NCI-H82 (cell line): ENCODE measurements around the gene EHD4.

ENCODE experiments used
- DNase-seq: peaks from one replicate; lab custom pipeline; 2025; lab: John Stamatoyannopoulos, UW

Gene EHD4

DNA sequence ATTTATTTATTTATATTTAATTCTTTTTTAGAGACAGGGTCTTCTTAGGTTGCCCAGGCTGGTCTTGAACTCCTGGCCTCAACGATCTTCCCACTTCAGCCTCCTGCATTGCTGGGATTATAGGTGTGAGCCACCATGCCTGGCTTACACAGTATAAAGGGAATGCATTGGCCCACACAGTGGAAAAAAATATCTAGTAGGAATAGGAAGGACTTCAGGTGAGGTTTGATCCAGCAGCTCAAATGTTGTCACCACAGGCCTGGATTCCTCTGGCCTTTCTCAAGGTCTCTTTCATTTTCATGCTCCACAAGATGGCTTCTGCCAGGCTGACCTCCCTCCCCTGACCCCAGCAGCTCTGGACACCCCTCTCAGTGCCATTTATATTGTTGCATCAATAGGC, 76.4 kb downstream of the EHD4 start:
- no peak for DNase-seq

DNA sequence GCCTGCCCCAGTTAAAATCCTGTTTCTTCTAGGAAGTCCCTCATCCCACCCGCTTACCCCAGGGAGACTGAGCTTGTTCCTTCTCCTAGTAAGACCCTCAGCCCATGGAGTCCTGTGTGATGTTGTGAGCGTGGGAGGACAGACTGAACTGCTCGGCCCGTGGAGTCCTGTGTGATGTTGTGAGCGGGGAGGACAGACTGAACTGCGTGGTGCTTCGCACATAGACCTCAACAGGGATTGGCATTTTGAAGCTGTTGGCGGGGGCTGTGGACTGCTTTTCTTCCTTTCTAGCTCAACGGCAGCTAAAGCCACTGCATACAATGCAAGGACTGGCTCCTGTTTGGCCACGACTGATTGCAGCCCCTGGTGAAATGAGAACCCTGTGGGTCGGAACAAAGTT, 76.9 kb downstream of the EHD4 start:
- no peak for DNase-seq

DNA sequence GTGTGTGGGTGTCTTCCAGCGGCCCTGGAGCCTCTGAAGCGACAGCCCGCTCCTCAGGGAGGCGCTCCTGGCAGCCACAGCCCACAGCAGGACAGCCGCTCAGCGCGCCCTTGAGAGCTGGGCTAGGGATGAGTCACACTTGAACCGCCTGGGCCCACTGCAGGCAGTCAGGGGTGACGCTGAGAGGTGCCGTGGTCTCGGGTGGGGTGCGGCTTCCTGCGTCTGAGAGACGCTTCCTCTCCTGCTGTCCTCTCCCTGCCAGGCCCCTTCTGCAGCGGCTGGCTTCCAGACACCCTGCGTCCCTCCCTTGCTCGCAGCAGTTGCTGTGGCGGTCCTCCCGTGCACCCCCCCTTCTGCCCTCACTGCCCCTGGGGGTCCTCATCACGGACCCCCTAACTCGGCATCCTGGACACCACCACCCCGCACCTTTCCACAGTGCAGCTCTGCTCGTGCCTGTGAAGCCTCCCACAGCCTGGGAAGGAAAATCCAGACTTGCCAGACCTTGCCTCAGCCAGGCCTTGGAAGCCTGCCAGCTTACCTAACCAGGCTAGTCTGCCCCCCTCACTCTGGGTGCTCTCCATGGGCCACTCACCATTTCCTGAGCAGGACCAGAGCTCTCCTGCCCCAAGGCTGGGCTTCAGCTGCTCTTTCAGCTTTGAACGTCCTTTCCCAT, 77.4 kb downstream of the EHD4 start:
- peak; percentile 50 for DNase-seq

DNA sequence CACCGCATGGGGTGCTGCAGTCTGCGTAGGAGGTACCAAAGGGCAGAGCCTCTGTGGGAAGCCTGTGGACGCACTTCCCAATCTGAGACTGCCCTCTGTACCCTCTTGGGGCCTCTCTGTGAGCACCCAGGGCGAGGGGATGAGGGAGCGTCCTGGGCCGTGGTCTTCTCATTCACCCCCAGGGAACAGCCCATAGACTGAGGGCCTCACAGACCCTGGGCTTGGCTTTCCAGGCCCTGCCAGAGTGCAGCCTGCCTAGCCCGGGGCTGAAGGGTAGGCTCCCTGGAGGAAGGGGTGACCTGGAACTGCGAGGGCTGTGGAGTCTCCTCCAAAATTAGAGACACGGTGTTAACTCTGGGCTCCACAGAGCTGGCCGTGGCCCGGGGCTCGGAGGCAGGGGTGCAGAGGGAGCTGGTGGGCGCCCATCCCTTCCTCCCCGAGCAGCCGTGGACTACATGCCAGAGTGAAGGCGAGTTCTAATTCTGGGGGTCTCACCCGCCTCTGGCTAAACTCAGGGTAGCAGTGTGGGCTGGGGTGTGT, 78.0 kb downstream of the EHD4 start:
- DNase-seq, result no peak

DNA sequence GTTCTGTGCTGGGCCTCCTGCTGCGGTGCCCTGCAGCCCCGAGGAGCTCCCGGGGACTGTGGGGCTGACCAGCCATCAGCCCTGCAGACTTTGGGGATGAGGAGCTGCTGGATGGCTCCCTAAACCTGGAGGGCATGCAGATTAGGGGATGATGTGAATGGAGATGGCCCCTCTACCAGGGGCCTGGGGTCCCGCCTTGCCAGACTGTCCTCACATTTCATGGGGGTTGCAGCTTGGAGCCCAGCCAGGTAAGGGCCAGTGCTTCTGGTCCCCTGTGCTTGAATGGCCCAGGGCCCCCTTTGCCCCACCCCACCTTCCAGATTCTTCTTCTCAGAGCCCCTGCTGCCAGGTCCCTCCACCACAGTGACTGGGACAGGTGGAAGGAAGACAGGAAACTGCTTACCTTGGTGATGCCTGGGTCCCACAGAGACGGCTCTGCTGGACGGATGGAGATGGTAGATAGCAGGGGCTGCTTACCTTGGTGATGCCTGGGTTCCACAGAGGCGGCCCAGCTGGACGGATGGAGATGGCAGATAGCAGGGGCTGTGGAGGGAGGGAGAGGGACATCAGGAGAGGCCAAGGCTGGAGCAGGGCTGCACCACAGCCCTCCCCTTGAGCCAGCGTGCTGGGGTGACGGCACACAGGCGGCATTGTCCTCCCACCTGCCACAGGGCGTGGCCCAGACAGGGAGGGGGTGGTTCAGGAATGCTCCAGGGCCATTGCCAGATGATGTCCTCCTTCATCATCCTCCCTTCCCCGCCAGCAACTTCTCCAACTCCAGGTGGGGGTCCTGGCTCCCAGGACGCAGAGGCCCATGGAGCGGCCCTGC, 78.7 kb downstream of the EHD4 start, which contains the start of gene SPTBN5:
SPTBN5 (minus strand) TSS at position 632 of the 829 bp plus-strand sequence; CDS start at position 76, 556 bp downstream.
- DNase-seq, result no peak

DNA sequence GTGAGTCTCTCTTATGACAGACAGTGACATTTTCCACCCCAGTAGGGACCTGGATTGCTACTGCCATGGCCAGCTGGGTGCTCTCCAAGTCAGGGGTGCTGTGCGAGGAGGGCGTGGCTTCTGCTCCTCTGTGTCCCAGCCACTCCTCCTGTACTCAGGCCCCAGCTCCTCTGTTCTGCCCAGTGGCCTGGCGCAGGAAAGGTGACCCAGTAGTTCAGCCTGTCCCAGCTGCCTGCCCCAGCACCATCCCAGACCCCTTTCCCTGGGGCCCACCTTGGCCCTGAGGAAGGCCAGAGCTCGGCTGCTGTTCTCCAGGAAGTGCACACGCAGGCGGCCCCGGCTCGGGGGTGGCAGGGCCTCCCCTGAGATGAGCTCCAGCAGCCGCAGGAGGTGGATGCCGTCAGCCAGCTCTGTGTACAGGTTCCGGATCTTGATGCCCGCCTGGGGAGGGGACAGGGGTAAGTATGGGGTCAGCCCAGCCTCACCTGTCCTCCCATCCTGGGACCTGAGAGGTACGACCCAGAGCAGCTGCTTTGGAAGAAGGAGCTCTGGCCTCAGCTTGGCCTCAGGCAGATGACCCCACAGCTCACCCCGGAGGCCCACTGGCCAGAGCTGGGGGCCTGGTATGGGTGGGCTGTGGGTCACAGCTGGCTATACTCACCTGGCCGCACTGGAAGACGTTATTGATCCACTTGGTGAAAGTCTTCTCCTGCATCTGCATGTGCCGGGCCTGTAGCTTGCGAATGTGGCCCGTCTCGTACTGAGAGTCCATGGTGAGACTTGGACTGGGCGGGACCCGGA, 79.5 kb downstream of the EHD4 start:
- DNase-seq, result no peak

DNA sequence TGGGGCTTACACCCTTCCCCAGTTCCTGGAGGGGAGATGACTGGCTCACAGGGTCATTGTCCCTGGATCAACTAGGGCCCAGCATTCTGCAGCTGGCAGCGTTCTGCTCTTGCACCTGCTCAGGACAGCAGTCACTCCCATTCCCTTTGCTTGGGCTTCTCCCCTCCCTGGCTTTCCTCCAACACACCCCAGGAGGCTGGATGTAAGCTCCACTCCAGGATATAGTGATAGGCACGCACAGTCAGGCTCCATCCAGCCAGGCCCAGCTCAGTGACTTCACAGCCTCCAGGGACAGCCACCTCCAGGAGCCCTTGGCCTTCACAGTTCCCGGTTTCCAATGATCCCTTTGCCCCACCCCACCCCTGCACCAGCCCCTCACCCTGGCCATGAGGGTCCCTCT, 80.4 kb downstream of the EHD4 start:
- peak; percentile 25 for DNase-seq

DNA sequence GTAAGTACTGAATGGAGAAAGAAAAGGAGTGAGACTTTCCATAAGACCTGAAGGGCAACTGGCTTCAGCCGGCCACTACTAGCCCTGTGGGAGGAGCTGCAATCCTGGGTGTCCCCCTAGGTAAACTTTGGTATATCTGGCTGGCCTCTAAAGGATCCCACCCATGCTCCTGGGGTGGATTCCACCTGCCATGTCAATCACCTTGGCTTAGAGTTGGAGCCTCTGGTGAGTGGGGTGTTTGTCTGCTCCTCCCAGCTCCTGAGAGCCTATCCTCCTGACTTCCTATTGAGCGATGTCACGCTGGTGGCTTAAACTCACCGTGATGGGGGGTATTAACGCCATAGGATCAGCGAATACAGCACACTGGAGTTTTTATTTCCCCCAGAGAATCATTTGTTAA, 81.1 kb downstream of the EHD4 start:
- DNase-seq, result peak; percentile 50

DNA sequence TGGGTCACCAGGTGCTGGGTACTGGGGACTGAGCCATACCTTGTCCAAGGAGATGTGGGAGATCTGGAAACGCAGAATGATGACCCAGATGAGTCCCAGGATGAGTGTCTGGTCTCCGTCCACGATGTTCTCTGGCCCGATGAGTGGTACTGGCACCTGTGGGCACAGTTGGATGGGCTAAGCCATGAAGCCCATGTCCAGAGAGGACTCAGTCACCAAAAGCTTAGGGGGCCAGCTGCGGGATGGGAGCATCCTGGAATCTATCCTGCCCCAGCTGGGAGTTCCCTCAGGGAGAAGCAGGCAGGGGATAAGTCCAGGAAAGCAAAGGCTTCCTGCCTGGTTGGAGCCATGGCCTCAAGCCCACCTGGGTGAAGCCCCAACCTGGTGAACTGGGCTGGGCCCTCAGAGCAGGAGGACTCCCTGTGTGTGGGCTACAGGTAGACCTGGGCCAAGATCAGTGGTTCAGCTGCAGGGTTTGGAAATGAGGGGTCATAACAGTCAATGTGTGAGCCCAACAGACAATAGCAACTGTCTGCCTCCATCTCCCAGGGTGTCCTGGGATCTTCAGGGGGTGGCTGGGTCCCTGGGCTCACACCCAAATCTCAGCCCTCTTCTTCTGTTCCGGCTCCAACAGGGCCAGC, 82.2 kb downstream of the EHD4 start:
- DNase-seq, result no peak

DNA sequence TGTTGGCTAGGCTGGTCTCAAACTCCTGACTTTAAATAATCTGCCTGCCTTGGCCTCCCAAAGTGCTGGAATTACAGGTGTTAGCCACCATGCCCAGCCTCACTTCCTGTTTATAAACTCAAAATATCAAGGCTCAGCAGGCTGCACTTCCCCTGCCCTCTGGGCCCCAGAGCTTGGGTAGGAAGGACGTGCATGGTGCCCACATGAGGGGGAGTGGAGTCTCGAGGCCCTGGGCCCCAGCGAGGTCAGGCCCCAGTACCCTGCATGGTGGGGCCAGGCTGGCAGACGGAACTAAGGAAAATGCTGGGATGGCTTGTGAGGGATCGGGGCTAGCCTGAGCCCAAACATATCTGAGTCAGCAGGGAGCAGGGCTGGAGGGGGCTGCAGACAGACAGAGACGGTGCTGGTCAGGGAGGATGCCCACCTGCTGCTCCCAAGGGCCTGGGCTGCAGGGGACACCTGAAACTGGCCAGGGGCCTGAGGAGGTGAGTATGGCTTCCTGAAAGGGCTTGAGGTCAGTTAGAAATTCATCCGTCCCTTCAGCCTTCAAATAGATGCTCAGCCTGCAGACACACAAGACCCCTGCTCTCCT, 83.6 kb downstream of the EHD4 start:
- DNase-seq, result no peak

DNA sequence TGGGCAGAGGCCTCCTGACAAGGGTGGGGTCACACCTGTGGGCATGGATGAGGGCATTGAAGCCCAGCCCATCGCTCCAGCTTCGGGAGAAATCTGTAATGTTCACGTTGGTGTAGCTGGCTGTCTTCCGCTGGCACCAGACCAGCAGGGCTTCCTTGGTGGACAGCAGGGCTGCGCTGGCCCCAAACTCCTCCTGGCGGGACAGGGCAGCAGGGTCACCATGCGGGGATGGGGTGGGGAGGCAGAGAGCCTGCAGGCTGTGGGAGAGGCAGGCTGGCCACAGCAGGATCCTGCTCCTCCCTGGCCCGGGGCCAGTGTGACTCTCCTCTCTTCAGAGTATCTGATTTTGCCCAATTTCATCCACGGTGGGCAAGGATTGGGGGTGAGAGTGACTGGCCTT, 84.5 kb downstream of the EHD4 start:
- DNase-seq, result no peak

DNA sequence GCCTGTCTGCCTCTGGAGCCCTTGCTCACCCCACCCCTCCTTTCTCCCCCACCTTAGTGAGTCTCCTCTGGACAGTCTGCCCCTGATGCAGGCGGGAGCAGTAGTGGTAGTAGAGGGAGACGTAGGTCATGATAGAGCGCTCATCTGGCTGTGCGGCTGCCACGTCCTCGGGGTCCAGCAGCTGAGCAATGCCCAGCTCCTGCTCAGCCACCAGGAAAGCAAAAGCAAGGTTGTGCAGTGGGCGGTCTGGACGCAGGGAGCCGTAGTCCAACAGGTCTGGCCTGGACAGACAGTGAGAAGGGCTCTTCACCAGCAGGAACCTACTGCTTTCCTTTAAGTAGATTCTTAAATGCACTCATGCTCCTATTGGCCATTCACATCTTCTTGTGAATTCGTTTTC, 85.2 kb downstream of the EHD4 start:
- DNase-seq, result no peak

DNA sequence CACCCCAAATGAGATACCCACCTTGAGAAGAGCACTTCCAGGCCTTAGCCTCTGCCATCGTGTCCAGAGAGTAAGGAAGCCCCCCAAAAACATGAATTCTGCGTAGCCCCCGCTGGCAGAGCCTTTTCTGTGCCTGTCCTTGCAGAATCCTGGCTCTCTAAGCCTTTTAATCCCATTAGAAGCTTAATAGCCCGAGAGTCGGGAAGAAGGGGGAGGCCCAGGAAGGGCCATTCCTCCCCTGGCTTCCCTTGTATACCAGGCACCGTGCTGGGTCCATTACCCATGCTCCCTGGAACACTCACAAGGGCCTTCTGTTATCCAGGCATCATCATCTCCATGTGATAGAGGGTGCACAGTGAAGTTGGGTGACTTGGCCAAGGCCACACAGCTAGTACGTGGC, 85.6 kb downstream of the EHD4 start:
- DNase-seq, result peak; percentile 95

DNA sequence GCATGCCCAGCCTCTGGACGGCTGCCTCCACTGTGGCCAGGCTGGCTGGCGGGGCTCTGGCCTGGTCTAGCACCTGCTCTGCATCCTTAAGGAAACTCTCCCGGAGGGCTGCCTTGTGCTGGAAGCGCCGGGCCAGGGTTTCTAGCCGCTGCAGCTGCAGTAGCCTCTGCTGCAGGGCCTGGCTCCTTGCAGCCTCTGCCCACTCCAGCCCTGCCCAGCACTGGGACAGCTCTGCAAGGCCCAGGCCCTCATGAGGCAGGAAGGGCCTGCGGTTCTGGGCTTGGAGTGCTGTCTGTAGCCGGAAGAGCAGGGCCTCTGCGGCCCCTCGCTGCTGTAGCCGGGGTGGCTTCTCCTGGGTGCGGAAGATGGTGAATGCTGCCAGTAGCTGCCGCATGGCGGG, 86.5 kb downstream of the EHD4 start:
- no peak for DNase-seq

DNA sequence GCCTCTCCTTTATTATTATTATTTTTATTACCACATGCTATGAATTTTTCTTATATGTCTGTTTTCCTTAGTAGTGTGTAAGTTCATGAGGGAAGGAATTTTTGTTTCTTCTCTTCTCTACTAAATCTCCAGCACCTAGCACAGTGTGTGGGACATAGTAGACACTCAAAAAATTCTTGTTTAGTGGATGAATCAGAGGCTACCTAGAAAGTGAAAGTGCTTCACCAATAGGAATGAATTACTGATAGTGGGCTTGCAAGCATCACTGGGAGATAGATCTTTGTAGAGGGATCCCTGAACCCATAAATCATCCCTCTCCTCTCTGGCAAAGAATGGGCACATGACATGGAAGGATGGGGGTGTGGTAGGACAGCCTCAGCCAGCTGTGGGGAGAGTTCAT, 87.0 kb downstream of the EHD4 start:
- no peak for DNase-seq

DNA sequence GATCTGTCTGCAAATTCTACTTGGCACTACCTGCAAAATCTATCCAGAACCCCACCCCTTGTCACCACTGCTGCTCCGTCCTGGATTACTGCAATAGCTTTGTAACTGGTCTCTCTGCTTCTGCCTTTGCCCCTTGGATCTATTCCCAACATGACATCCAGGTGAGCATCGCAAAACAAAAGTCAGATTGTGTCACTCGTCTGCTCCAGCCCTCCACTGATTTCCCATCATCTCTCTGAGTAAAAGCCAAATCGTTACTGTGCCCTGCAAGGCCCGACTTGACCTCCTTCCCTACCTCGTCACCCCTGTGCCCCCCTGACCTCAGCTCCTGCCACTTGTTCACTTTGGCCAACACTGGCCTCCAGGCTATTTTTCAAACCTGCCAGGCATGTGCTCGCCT, 87.9 kb downstream of the EHD4 start:
- no peak for DNase-seq

DNA sequence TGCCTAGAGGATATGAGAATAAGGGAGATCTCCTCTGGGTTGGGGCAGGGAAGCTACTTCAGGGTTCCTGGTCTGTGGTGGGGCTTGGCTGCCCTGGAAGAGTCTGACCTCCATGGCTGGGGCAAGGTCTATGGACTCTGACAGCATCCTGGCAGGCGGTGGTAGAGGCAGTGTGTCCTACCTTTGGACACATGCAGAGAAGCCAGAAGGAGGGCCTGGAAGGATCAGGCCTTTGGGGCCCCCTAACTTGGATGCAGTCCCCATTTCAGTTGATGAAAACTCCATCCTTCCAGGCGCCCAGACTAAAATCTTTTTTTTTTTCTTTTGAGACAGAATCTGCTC, 88.9 kb downstream of the EHD4 start:
- no peak for DNase-seq

DNA sequence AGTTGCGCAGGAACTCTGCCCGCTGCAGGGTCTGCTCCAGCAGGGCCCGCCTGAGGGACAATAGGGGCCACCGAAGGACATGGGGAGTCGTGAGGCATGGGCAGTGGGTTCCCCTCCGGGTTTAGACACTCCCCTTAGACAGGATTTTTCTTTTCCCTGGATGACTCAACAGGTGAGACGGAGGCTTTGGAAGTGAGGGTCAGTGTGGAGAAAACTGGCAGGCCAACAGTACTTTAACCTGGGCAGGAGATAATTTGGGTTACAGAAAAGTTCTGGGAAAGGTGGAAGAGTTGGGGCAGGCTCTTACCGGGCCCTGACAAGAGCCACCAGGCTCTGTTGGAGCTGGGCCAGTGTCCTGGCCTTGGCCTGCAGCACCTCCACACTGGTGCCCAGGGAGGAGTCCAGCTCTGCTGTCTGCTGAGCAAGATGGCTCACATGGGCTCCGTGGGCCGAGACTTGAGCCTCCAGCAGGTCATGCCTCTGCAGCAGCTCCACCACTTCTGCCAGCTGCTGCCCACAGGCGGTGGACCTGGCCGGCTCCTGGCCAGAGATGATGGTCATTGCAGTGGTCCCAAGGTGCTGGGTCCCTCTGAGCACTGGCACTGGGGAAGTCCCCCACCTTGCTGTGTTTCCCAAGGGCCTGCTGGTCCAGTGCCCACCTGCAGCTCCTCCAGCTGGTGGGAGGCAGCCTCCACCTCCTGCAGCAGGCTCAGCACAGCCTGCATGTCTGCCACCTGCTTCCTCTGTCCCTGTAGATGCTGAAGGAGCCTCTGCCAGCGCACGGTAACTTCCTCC, 89.5 kb downstream of the EHD4 start:
- no peak for DNase-seq

DNA sequence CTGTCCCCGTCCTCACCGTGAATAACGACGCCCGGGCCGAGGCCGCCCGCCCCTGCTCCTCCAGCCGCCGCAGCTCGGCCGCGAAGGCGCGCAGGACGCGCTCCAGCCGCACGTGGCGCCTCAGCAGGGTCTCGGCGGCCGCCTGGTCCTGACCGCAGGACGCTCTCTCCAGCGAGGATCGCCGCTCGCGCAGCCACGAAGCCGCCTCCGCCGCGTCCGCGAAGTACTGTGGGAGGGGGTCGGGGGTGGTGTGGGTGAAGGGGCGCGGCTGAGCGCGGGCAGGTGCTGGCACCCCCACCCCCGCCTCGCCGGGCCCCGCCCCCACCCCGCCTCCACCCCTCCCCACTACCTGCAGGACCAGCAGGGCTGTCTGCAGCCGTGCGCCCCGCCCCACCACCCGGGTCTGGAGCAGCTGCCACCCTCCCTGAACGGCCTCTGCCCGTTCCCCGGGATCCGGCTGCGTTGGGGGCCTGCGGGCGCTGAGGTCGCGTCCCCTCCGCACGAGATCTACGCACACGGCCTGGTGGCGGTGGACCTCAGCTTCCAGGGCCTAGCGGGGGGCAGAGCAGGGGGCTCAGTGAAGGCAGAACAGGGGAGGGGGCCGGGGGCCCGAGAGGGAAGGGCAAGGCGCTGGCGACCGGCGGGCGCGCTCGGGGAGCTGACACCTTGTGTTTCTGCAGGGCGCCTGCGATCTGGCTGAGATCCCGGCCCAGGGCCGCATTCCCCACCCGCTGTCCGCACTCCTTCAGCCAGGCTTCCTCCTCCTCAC, 90.3 kb downstream of the EHD4 start:
- DNase-seq, result no peak

DNA sequence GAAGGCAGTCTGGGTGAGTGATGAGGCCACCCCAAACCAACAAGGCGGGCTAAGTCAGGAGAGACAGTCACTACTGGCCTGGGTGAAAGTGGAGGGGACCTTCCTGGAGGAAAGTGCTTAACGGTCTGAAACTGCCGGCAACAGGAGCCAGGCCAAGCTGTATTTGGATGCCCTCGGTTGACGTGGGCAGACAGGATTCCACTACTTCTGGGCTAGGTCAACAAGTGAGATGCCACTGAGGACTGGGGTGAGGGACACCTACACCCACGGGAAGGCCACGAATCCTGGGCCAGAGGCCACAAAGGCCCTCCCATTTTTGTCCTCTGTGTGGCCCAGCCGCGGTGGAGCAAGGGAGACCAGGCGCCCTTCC, 90.8 kb downstream of the EHD4 start:
- DNase-seq, result no peak
